ENCODE results near the gene CFAP77. TPM values are rescaled to one million over a fixed set of nuclear protein-coding genes. Genes with fewer than 3 reads are reported as not detected.

The CFAP77 gene
- polyA plus RNA-seq, 1 donor: 0.13 TPM

DNA sequence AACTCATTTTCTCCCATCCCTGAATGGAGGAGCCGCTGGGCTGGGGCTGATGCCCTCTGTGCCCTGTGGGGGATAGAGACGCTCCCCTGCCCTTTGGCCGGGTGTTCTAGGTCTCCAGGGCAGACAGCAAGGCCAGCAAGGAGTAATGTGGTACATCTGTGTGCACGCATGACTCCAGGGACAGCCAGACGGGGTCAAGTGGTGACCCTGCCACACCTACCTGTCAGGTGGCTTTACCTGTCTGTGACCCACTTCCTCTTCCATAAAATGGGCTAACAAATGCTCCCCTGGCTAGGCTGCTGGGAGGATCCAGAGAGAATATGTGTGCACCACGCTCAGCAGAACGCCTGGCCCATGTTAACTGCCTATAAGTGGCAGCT, 137.0 kb downstream of the CFAP77 start:
- Histone ChIP-seq H3K4me1 (ENCODE audit: control insufficient read depth, insufficient read depth, low read length) (peaks cover 23% of the 10 kb centered on the region), H3K9me3 (ENCODE audit: control insufficient read depth, low read depth, low read length) (no peaks in the 10 kb centered on the region), H3K27ac (ENCODE audit: low read length) (no peak overlapping the region), H3K27me3 (ENCODE audit: control insufficient read depth, insufficient read depth, low read length) (peaks cover 44% of the 10 kb centered on the region), H3K36me3 (ENCODE audit: control insufficient read depth, insufficient read depth, low read length) (no peaks in the 10 kb centered on the region), H3K4me3 (ENCODE audit: low read length) (no peak overlapping the region)
- peak in 1 of 2 donors; percentile 48 for DNase-seq
- WGBS (ENCODE audit: insufficient coverage, low lambda C conversion rate): no CpG with 5 or more reads among the region's 7 CpGs

DNA sequence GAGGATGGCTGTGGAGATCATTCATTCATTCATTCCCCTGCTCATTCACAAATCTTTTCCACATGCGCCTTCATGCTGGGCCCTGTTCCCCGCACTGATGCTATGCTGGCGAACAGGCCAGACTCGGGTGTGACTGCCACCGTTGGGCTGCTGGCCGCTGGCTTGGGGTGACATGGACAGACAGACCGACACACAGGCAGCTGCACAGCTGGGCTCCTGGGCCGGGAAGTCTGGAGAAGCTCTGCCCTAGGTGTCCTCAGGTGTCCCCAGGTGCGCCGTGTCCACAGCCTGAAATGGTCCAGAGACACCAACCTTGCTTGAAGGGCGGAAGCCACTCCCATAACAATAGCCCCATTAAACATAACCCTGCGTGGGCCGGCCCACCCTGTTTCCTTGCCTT, 137.4 kb downstream of the CFAP77 start:
- H3K36me3 ChIP-seq (ENCODE audit: control insufficient read depth, insufficient read depth, low read length): no peaks in the 10 kb centered on the region
- H3K4me3 ChIP-seq (ENCODE audit: low read length): no peak overlapping the region
- H3K4me1 ChIP-seq (ENCODE audit: control insufficient read depth, insufficient read depth, low read length): peaks cover 26% of the 10 kb centered on the region
- no CpG with 5 or more reads among the region's 13 CpGs for WGBS (ENCODE audit: insufficient coverage, low lambda C conversion rate)
- no peaks in the 10 kb centered on the region for H3K9me3 ChIP-seq (ENCODE audit: control insufficient read depth, low read depth, low read length)
- no peak overlapping the region for H3K27ac ChIP-seq (ENCODE audit: low read length)
- DNase-seq: no peak
- peaks cover 44% of the 10 kb centered on the region for H3K27me3 ChIP-seq (ENCODE audit: control insufficient read depth, insufficient read depth, low read length)

DNA sequence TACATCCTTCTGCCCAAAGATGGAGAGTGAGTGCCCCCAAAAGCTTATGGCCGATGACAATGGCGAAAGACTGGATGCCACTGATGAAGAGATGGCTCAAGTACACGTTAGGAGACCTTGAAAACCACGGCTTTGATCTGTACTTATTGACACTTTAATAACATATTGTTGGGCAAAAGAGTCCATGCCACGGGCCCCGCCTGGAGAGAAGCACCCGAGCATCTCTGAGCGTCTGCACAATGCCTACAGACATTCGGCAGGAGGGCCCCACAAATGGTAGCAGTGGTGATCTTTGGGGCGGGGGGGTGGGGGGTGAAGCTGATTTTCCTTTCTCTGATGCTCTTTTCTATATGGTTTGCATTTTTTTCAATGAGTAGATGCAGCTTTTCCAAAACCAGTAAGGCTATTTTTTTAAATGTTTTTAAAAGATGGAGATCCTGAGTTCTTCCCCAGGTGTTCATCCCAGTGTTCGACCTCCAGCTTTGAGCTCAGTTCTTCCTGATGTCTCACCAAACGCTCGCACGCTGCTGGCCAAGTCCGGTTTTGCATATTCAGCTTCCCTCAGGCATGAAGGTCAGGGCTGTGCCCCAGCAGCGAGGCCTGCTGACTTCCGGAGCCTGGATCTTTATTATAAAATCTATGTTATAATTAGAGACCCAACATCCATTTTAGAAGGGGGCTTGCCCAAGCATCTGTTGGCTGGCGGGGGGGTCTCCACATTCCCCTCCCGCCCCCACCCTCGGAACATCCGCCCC, 138.1 kb downstream of the CFAP77 start:
- Histone ChIP-seq H3K27me3 (ENCODE audit: control insufficient read depth, insufficient read depth, low read length) (peaks cover 43% of the 10 kb centered on the region), H3K4me3 (ENCODE audit: low read length) (no peak overlapping the region), H3K27ac (ENCODE audit: low read length) (no peak overlapping the region), H3K4me1 (ENCODE audit: control insufficient read depth, insufficient read depth, low read length) (peaks cover 26% of the 10 kb centered on the region), H3K9me3 (ENCODE audit: control insufficient read depth, low read depth, low read length) (no peaks in the 10 kb centered on the region), H3K36me3 (ENCODE audit: control insufficient read depth, insufficient read depth, low read length) (no peaks in the 10 kb centered on the region)
- WGBS (ENCODE audit: insufficient coverage, low lambda C conversion rate): no CpG with 5 or more reads among the region's 21 CpGs
- no peak for DNase-seq

DNA sequence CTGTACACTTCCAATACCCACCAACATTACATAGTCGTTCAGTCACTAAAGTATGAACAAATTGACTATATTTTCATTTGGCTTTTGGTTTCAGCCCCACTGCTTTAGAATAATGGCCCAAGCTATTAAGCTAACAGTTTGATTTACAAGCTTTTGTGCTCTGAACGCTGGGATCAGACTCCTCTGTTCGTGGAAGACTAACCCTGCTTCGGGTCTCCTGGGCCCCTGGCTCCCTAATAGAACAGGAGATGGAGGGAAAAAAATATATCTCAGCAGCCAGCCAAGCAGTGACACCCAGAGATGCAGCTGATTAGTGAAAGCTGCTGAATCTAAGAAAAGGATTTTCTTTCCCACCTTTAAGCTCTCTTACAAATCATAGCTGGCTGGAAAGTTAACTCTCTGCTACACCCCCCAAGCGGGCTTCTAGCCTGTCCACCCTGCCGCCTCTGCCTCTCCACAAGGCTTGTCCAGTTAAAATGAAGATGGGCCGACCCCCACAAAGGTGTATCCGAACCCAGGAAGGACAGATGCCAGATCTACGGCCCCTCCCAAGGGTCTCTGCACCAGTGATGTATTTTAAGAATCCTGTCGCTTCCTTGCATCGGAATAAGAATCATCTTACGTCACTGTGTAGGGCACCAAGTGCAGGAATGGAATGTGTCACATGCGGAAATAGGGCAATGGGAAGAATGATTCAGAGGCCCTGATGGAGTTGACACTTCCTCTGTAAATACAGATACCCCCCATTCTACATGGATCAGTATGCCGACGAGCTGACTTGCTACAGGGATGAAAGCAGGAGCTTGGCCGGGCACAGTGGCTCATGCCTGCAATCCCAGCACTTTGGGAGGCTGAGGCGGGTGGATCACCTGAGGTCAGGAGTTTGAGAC, 139.0 kb downstream of the CFAP77 start:
- no peak overlapping the region for H3K27ac ChIP-seq (ENCODE audit: low read length)
- peaks cover 26% of the 10 kb centered on the region for H3K4me1 ChIP-seq (ENCODE audit: control insufficient read depth, insufficient read depth, low read length)
- H3K36me3 ChIP-seq (ENCODE audit: control insufficient read depth, insufficient read depth, low read length): no peaks in the 10 kb centered on the region
- no CpG with 5 or more reads among the region's 17 CpGs for WGBS (ENCODE audit: insufficient coverage, low lambda C conversion rate)
- no peak overlapping the region for H3K4me3 ChIP-seq (ENCODE audit: low read length)
- peaks cover 39% of the 10 kb centered on the region for H3K27me3 ChIP-seq (ENCODE audit: control insufficient read depth, insufficient read depth, low read length)
- no peaks in the 10 kb centered on the region for H3K9me3 ChIP-seq (ENCODE audit: control insufficient read depth, low read depth, low read length)
- no peak for DNase-seq

- Histone ChIP-seq H3K27me3 (ENCODE audit: control insufficient read depth, insufficient read depth, low read length) (peaks cover 28% of the 10 kb centered on the region), H3K9me3 (ENCODE audit: control insufficient read depth, low read depth, low read length) (no peaks in the 10 kb centered on the region), H3K4me3 (ENCODE audit: low read length) (no peak overlapping the region), H3K36me3 (ENCODE audit: control insufficient read depth, insufficient read depth, low read length) (no peaks in the 10 kb centered on the region), H3K4me1 (ENCODE audit: control insufficient read depth, insufficient read depth, low read length) (peaks cover 20% of the 10 kb centered on the region), H3K27ac (ENCODE audit: low read length) (peak overlapping the region; percentile 77)
- WGBS (ENCODE audit: insufficient coverage, low lambda C conversion rate): no CpG with 5 or more reads among the region's 13 CpGs
- peak; percentile 87 to 93 for DNase-seq
These were observed 141.5 kb downstream of the CFAP77 start for GRCh38 chr9:132551556-132551955.

- no peak for DNase-seq
- Histone ChIP-seq H3K36me3 (ENCODE audit: control insufficient read depth, insufficient read depth, low read length) (no peaks in the 10 kb centered on the region), H3K9me3 (ENCODE audit: control insufficient read depth, low read depth, low read length) (no peaks in the 10 kb centered on the region), H3K4me1 (ENCODE audit: control insufficient read depth, insufficient read depth, low read length) (peaks cover 15% of the 10 kb centered on the region), H3K27me3 (ENCODE audit: control insufficient read depth, insufficient read depth, low read length) (peaks cover 30% of the 10 kb centered on the region), H3K27ac (ENCODE audit: low read length) (peak overlapping the region; percentile 77), H3K4me3 (ENCODE audit: low read length) (no peak overlapping the region)
- no CpG with 5 or more reads among the region's 12 CpGs for WGBS (ENCODE audit: insufficient coverage, low lambda C conversion rate)
These were observed 142.0 kb downstream of the CFAP77 start for GRCh38 chr9:132552041-132552440.

- H3K9me3 ChIP-seq (ENCODE audit: control insufficient read depth, low read depth, low read length): no peaks in the 10 kb centered on the region
- 80% methylated on average over 1 of the region's 2 CpGs for WGBS (ENCODE audit: insufficient coverage, low lambda C conversion rate)
- DNase-seq: no peak
- peaks cover 14% of the 10 kb centered on the region for H3K4me1 ChIP-seq (ENCODE audit: control insufficient read depth, insufficient read depth, low read length)
- peaks cover 32% of the 10 kb centered on the region for H3K27me3 ChIP-seq (ENCODE audit: control insufficient read depth, insufficient read depth, low read length)
- no peaks in the 10 kb centered on the region for H3K36me3 ChIP-seq (ENCODE audit: control insufficient read depth, insufficient read depth, low read length)
- no peak overlapping the region for H3K27ac ChIP-seq (ENCODE audit: low read length)
- no peak overlapping the region for H3K4me3 ChIP-seq (ENCODE audit: low read length)
These were observed 144.7 kb downstream of the CFAP77 start for GRCh38 chr9:132554755-132555154.

DNA sequence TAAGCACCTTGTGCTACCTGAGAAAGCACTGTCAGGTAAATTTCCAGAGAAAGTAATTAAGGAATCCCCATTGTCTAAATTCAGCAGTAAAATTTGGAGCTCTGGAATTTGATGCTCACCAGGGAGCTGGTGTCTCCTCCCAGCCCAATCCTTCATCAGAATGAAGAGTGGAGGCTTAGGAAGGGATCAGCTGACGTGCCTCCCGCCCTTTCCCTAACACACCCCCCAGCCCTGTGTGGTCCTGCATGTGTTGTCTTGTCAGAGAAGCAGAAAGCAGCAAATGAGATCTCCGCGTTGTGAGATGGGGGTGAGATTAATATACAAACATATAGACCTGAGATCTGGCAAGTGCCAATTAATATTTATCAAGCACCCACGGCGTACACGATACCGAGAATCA, 145.5 kb downstream of the CFAP77 start:
- Histone ChIP-seq H3K4me1 (ENCODE audit: control insufficient read depth, insufficient read depth, low read length) (peaks cover 14% of the 10 kb centered on the region), H3K27ac (ENCODE audit: low read length) (no peak overlapping the region), H3K27me3 (ENCODE audit: control insufficient read depth, insufficient read depth, low read length) (peaks cover 37% of the 10 kb centered on the region), H3K4me3 (ENCODE audit: low read length) (no peak overlapping the region), H3K9me3 (ENCODE audit: control insufficient read depth, low read depth, low read length) (no peaks in the 10 kb centered on the region), H3K36me3 (ENCODE audit: control insufficient read depth, insufficient read depth, low read length) (no peaks in the 10 kb centered on the region)
- no CpG with 5 or more reads among the region's 8 CpGs for WGBS (ENCODE audit: insufficient coverage, low lambda C conversion rate)
- no peak for DNase-seq

- no CpG with 5 or more reads among the region's 6 CpGs for WGBS (ENCODE audit: insufficient coverage, low lambda C conversion rate)
- H3K27ac ChIP-seq (ENCODE audit: low read length): no peak overlapping the region
- no peak for DNase-seq
These were observed 146.2 kb downstream of the CFAP77 start for GRCh38 chr9:132556235-132556634.

DNA sequence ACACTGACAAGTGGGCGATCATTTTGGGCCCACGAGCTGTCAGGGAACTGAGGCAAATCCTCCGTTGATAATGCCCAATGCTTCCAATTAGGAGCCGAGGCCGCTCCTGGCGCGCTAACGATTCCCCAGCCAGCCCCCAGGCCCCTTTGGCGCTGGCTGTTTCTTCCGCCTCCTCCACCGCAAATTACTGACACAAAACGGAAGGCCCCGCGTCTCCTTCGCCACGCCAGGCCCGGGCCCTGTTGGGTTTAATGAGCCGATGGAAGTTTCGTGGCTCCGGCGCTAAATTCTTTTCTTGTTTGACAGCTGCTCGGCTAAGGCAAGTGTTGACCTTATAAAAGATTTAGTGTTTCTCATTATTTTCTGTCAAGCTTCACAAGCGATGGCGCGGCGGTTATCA, 146.7 kb downstream of the CFAP77 start:
- Histone ChIP-seq H3K27me3 (ENCODE audit: control insufficient read depth, insufficient read depth, low read length) (peaks cover 46% of the 10 kb centered on the region), H3K4me1 (ENCODE audit: control insufficient read depth, insufficient read depth, low read length) (peaks cover 7% of the 10 kb centered on the region), H3K27ac (ENCODE audit: low read length) (no peak overlapping the region), H3K9me3 (ENCODE audit: control insufficient read depth, low read depth, low read length) (no peaks in the 10 kb centered on the region), H3K4me3 (ENCODE audit: low read length) (no peak overlapping the region), H3K36me3 (ENCODE audit: control insufficient read depth, insufficient read depth, low read length) (no peaks in the 10 kb centered on the region)
- 67% methylated on average over 9 of the region's 26 CpGs for WGBS (ENCODE audit: insufficient coverage, low lambda C conversion rate)
- DNase-seq: no peak

More at GRCh38 chr9:132556235-132556634, 146.2 kb downstream of the CFAP77 start:
- Histone ChIP-seq H3K4me1 (ENCODE audit: control insufficient read depth, insufficient read depth, low read length) (peaks cover 8% of the 10 kb centered on the region), H3K9me3 (ENCODE audit: control insufficient read depth, low read depth, low read length) (no peaks in the 10 kb centered on the region), H3K27me3 (ENCODE audit: control insufficient read depth, insufficient read depth, low read length) (peaks cover 41% of the 10 kb centered on the region), H3K36me3 (ENCODE audit: control insufficient read depth, insufficient read depth, low read length) (no peaks in the 10 kb centered on the region), H3K4me3 (ENCODE audit: low read length) (no peak overlapping the region)
